NB4 (cell line): ENCODE results near the gene SELPLG.

Experiments
- MYC ChIP-seq: IDR thresholded peaks from 2 replicates; pipeline ENCODE4 v1.6.1; 2011; ENCODE audit warnings: low read depth, low read length
- POLR2A ChIP-seq: IDR thresholded peaks from 2 replicates; pipeline ENCODE4 v1.6.1; 2011; ENCODE audit warnings: mild to moderate bottlenecking; ENCODE audit not compliant: insufficient read length; ENCODE audit errors: extremely low read depth
- TF ChIP-seq, protein P1 (sequence below): IDR thresholded peaks from one replicate; pipeline ENCODE4 v1.5.1; 2012; ENCODE audit warnings: low read depth, low read length
- TF ChIP-seq, protein P2 (sequence below): IDR thresholded peaks from 2 replicates; pipeline ENCODE4 v1.6.1; 2011; ENCODE audit warnings: low read depth, low read length

GRCh38 chr12:108589840-108590229 is 43.9 kb downstream of the SELPLG start:
- TF ChIP-seq, protein P1, sequence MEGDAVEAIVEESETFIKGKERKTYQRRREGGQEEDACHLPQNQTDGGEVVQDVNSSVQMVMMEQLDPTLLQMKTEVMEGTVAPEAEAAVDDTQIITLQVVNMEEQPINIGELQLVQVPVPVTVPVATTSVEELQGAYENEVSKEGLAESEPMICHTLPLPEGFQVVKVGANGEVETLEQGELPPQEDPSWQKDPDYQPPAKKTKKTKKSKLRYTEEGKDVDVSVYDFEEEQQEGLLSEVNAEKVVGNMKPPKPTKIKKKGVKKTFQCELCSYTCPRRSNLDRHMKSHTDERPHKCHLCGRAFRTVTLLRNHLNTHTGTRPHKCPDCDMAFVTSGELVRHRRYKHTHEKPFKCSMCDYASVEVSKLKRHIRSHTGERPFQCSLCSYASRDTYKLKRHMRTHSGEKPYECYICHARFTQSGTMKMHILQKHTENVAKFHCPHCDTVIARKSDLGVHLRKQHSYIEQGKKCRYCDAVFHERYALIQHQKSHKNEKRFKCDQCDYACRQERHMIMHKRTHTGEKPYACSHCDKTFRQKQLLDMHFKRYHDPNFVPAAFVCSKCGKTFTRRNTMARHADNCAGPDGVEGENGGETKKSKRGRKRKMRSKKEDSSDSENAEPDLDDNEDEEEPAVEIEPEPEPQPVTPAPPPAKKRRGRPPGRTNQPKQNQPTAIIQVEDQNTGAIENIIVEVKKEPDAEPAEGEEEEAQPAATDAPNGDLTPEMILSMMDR = no peak
- TF ChIP-seq POLR2A (no peak), MYC (no peak)
- TF ChIP-seq, protein P2, sequence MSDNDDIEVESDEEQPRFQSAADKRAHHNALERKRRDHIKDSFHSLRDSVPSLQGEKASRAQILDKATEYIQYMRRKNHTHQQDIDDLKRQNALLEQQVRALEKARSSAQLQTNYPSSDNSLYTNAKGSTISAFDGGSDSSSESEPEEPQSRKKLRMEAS = no peak
